H1 (cell line): ENCODE results near the gene MRPS14. TPM values are rescaled to one million over a fixed set of nuclear protein-coding genes. Genes with fewer than 3 reads are reported as not detected.

Source experiments
- CTCF ChIA-PET: fragments of 300-600 bp; sonication (Branson Sonifier 250); formaldehyde crosslinking; loops from one replicate; lab custom pipeline; 2021; ENCODE audit not compliant: partially characterized antibody; lab: Charles Lee
- POLR2A ChIA-PET: fragments of 300-600 bp; sonication (Branson Sonifier 250); formaldehyde crosslinking; loops from one replicate; lab custom pipeline; 2021; ENCODE audit warnings: inconsistent platforms; ENCODE audit not compliant: partially characterized antibody; lab: Charles Lee
- DNase-seq, 2 experiments: peaks; one replicate each; pipeline versions ENCODE4 v3.0.0 to v3.0.0-alpha.2; 2010 to 2022; ENCODE audit warnings: low spot score in 2 of 2, low read depth in 1 of 2, mixed read lengths in 1 of 2
- FAIRE-seq: peaks from 2 replicates; lab custom pipeline; 2011; peaks lifted over from hg19 to GRCh38; lab: Jason Lieb, UNC
- H2AFZ ChIP-seq: 2 replicates; pipeline ENCODE4 v1.8.1; 2012; ENCODE audit warnings: low read length, inconsistent platforms
- H2AK5ac ChIP-seq: 2 replicates; pipeline ENCODE4 v1.6.1; 2013; ENCODE audit warnings: low read depth, low read length
- H2BK120ac ChIP-seq: replicated peaks from 2 replicates; pipeline ENCODE3; 2013; ENCODE audit warnings: low read depth, low read length, inconsistent platforms
- H2BK12ac ChIP-seq: 2 replicates; pipeline ENCODE4 v1.6.1; 2013; ENCODE audit warnings: low read depth, low read length
- H2BK15ac ChIP-seq: 2 replicates; pipeline ENCODE4 v1.6.1; 2013; ENCODE audit warnings: low read length
- H2BK20ac ChIP-seq: 2 replicates; pipeline ENCODE4 v1.6.1; 2013; ENCODE audit warnings: low read length
- H2BK5ac ChIP-seq: 2 replicates; pipeline ENCODE4 v1.6.1; 2013; ENCODE audit warnings: low read depth, low read length
- H3K14ac ChIP-seq: 2 replicates; pipeline ENCODE4 v1.6.1; 2013; ENCODE audit warnings: inconsistent platforms; ENCODE audit not compliant: insufficient read length
- H3K18ac ChIP-seq: 2 replicates; pipeline ENCODE4 v1.6.1; 2013; ENCODE audit warnings: low read length; ENCODE audit errors: extremely low read depth
- H3K23ac ChIP-seq: 2 replicates; pipeline ENCODE4 v1.6.1; 2013; ENCODE audit warnings: inconsistent platforms; ENCODE audit not compliant: insufficient read length
- H3K23me2 ChIP-seq: 2 replicates; pipeline ENCODE4 v1.6.1; 2013; ENCODE audit warnings: low read depth, low read length
- H3K27ac ChIP-seq: 2 replicates; pipeline ENCODE4 v1.6.1; 2011; ENCODE audit warnings: low read depth, low read length, inconsistent platforms
- H3K27me3 ChIP-seq, 4 experiments: replicated peaks in 1 of 4; 1 replicate in 1 of 4; 2 replicates in 3 of 4; pipeline versions ENCODE4 v1.6.1 to v1.8.1; 2011 to 2013; ENCODE audit warnings: low read length in 3 of 4, mild to moderate bottlenecking in 3 of 4, inconsistent platforms in 2 of 4, mixed read lengths in 2 of 4, moderate library complexity in 1 of 4; ENCODE audit not compliant: control insufficient read depth in 3 of 4, insufficient read depth in 3 of 4; ENCODE audit errors: extremely low read depth in 1 of 4
- H3K36me3 ChIP-seq, 4 experiments: 2 replicates each; pipeline versions ENCODE4 v1.6.1 to v1.8.1; 2011 to 2013; ENCODE audit warnings: mild to moderate bottlenecking in 4 of 4, low read length in 3 of 4, moderate library complexity in 2 of 4, control low read depth in 1 of 4, inconsistent platforms in 1 of 4; ENCODE audit not compliant: insufficient read depth in 4 of 4, control insufficient read depth in 2 of 4
- H3K4ac ChIP-seq: replicated peaks from 2 replicates; pipeline ENCODE3; 2013; ENCODE audit warnings: low read length, low read depth, mixed read lengths, inconsistent platforms; ENCODE audit not compliant: insufficient read length
- H3K4me1 ChIP-seq, 4 experiments: replicated peaks in 1 of 4; 1 replicate in 1 of 4; 2 replicates in 3 of 4; pipeline versions ENCODE4 v1.6.1 to v1.8.1; 2011 to 2013; ENCODE audit warnings: low read length in 3 of 4, inconsistent platforms in 2 of 4, mixed read lengths in 1 of 4; ENCODE audit not compliant: insufficient read depth in 4 of 4, control insufficient read depth in 3 of 4
- H3K4me2 ChIP-seq, 2 experiments: 2 replicates each; pipeline versions ENCODE4 v1.6.1 to v1.8.1; 2011 to 2013; ENCODE audit warnings: low read depth in 2 of 2, low read length in 2 of 2, control low read depth in 1 of 2, inconsistent platforms in 1 of 2, mild to moderate bottlenecking in 1 of 2; ENCODE audit not compliant: insufficient read depth in 1 of 2
- H3K4me3 ChIP-seq, 4 experiments: fragments of 200-600, 300-600 bp in 1 of 4; sonication (generic), shearing (Covaris generic), sonication (Bioruptor Twin) in 1 of 4; 2 replicates each; pipeline versions ENCODE4 v1.5.1 to v1.8.1; 2011 to 2016; ENCODE audit warnings: low read length in 4 of 4, low read depth in 3 of 4, control low read depth in 2 of 4, inconsistent platforms in 2 of 4, mild to moderate bottlenecking in 2 of 4, mixed read lengths in 1 of 4, moderate library complexity in 1 of 4; ENCODE audit not compliant: insufficient read depth in 2 of 4; ENCODE audit errors: extremely low read depth in 1 of 4
- H3K56ac ChIP-seq: replicated peaks from 2 replicates; pipeline ENCODE3; 2013; ENCODE audit warnings: low read depth, mild to moderate bottlenecking, mixed read lengths, low read length, inconsistent platforms; ENCODE audit not compliant: insufficient read length
- H3K79me1 ChIP-seq: 2 replicates; pipeline ENCODE4 v1.6.1; 2013; ENCODE audit warnings: low read depth, low read length, control low read depth
- H3K79me2 ChIP-seq, 2 experiments: 2 replicates each; pipeline versions ENCODE4 v1.6.1 to v1.8.1; 2012 to 2013; ENCODE audit warnings: low read length in 2 of 2, mild to moderate bottlenecking in 2 of 2, inconsistent platforms in 1 of 2; ENCODE audit not compliant: insufficient read depth in 2 of 2, control insufficient read depth in 1 of 2
- H3K9ac ChIP-seq, 4 experiments: replicated peaks in 1 of 4; 1 replicate in 1 of 4; 2 replicates in 3 of 4; pipeline versions ENCODE4 v1.6.1 to v1.8.1; 2011 to 2013; ENCODE audit warnings: low read depth in 3 of 4, low read length in 3 of 4, control low read depth in 2 of 4, mild to moderate bottlenecking in 2 of 4, moderate library complexity in 2 of 4, inconsistent platforms in 1 of 4; ENCODE audit errors: extremely low read depth in 1 of 4
- H3K9me3 ChIP-seq, 2 experiments: 2 replicates each; pipeline versions ENCODE4 v1.6.1 to v1.8.1; 2012 to 2013; ENCODE audit warnings: mild to moderate bottlenecking in 2 of 2, moderate library complexity in 2 of 2, control low read depth in 1 of 2, inconsistent platforms in 1 of 2, low read depth in 1 of 2, low read length in 1 of 2, mixed read lengths in 1 of 2; ENCODE audit not compliant: insufficient read depth in 2 of 2
- H4K20me1 ChIP-seq, 2 experiments: replicated peaks in 1 of 2; 2 replicates each; pipeline versions ENCODE3 to v1.8.1; 2011 to 2013; ENCODE audit warnings: inconsistent platforms in 2 of 2, low read length in 2 of 2, mild to moderate bottlenecking in 1 of 2; ENCODE audit not compliant: insufficient read depth in 2 of 2, control insufficient read depth in 1 of 2
- H4K5ac ChIP-seq: 2 replicates; pipeline ENCODE4 v1.6.1; 2013; ENCODE audit warnings: low read length, low read depth, mixed read lengths, inconsistent platforms; ENCODE audit not compliant: insufficient read length
- H4K8ac ChIP-seq: 2 replicates; pipeline ENCODE4 v1.8.0; 2013; ENCODE audit warnings: mild to moderate bottlenecking, moderate library complexity, low read length, inconsistent platforms; ENCODE audit not compliant: insufficient read depth; ENCODE audit errors: extremely low read depth
- H4K91ac ChIP-seq: replicated peaks from 2 replicates; pipeline ENCODE3; 2013; ENCODE audit warnings: low read length, mixed read lengths, inconsistent platforms; ENCODE audit not compliant: insufficient read length
- ASH2L ChIP-seq: fragments of 200-600, 300-600 bp; sonication (generic); IDR thresholded peaks from one replicate; pipeline ENCODE4 v1.7.1; 2017; ENCODE audit warnings: low read length
- CBX5 ChIP-seq: fragments of 300-800, 300-1000 bp; sonication (generic); IDR thresholded peaks from 2 replicates; pipeline ENCODE4 v1.7.1; 2016; ENCODE audit warnings: antibody characterized with exemption, low read length, low read depth
- CHD1 ChIP-seq: IDR thresholded peaks from 2 replicates; pipeline ENCODE4 v1.6.1; 2012; ENCODE audit warnings: low read depth, low read length, improper control_type of control experiment
- CREB1 ChIP-seq: IDR thresholded peaks from 2 replicates; pipeline ENCODE4 v1.6.1; 2012; ENCODE audit warnings: inconsistent platforms
- EGR1 ChIP-seq: IDR thresholded peaks from 2 replicates; pipeline ENCODE4 v1.6.1; 2011; ENCODE audit warnings: low read depth, low read length, borderline replicate concordance
- GTF2F1 ChIP-seq: IDR thresholded peaks from 2 replicates; pipeline ENCODE4 v1.6.1; 2012; ENCODE audit warnings: low read depth, low read length, improper control_type of control experiment, borderline replicate concordance
- KDM5A ChIP-seq: fragments of 200-600 bp; IDR thresholded peaks from 2 replicates; pipeline ENCODE4 v1.7.1; 2012; ENCODE audit warnings: mild to moderate bottlenecking, low read length, inconsistent platforms, mixed read lengths
- NANOG ChIP-seq: IDR thresholded peaks from 2 replicates; pipeline ENCODE4 v1.6.1; 2011; ENCODE audit warnings: low read length, low read depth, mild to moderate bottlenecking, inconsistent platforms; ENCODE audit not compliant: insufficient read depth, poor library complexity, severe bottlenecking
- SAP30 ChIP-seq: fragments of 300-600 bp; sonication (generic); IDR thresholded peaks from 2 replicates; pipeline ENCODE4 v1.7.1; 2012; ENCODE audit warnings: low read length, moderate library complexity, mild to moderate bottlenecking, inconsistent platforms; ENCODE audit not compliant: insufficient read depth, insufficient replicate concordance
- SRF ChIP-seq: IDR thresholded peaks from 2 replicates; pipeline ENCODE4 v1.6.1; 2011; ENCODE audit warnings: mild to moderate bottlenecking, low read depth, low read length, moderate library complexity
- TCF12 ChIP-seq: IDR thresholded peaks from 2 replicates; pipeline ENCODE4 v1.6.1; 2011; ENCODE audit warnings: low read depth, mild to moderate bottlenecking, low read length
- ZNF274 ChIP-seq: IDR thresholded peaks from 2 replicates; pipeline ENCODE4 v1.7.0; 2012; ENCODE audit warnings: low read length, borderline replicate concordance; ENCODE audit errors: extremely low read depth
- polyA plus RNA-seq, 7 experiments: library from polyadenylated mRNA; depleted of rRNA in 3 of 7; stranded (reverse) in 5 of 7; unstranded in 2 of 7; fragments of >200 nt in 5 of 7; fragments of 200-250 nt in 2 of 7; gene quantifications; 1 replicate in 5 of 7; 2 replicates in 1 of 7; 4 replicates in 1 of 7; pipeline versions ENCODE4 v1.2.1 to v1.2.3, GENCODE V29; 2011 to 2013; ENCODE audit warnings: missing spikeins in 2 of 7, mixed read lengths in 2 of 7
- total RNA-seq: library from RNA; stranded (reverse); fragmentation: NEBNext Ultra II Directional; extraction: Animal tissue kit (Norgen Biotek cat#: 25700); gene quantifications from 2 replicates; pipeline ENCODE4 v1.2.1, GENCODE V29; 2021
- TF ChIP-seq, protein P1 (sequence below), 3 experiments: IDR thresholded peaks; 1 replicate in 2 of 3; 2 replicates in 1 of 3; pipeline versions ENCODE4 v1.5.1 to v1.6.1; 2011; ENCODE audit warnings: low read length in 3 of 3, mild to moderate bottlenecking in 3 of 3, inconsistent platforms in 2 of 3, low read depth in 1 of 3, moderate library complexity in 1 of 3; ENCODE audit not compliant: insufficient read depth in 1 of 3; ENCODE audit errors: control extremely low read depth in 1 of 3

Gene MRPS14
- total and polyA plus RNA-seq, 2 of the 8 experiments (the other 6 are each of a cell fraction or from before 2014, with no cell fraction given): 27.5 to 38.7 TPM

DNA sequence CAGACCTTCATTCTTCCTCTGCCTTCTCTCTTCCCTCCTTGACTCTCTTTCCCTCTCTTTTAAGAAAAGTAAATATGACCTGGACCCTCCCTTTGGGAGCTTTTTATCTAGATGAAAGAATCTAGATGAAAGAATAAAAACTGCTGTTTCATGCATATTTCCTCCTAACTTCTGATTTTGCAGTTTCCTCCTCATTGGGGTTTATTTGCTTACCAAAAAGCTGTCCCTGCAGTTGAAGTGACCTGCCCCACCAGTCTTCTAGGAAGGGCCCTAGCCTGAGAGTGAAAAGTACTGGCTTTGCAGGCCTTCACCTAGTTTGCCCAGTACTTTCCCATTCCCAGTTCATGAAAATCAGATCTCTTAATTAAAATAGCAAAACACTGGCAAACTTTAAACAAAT, 51.8 kb downstream of the MRPS14 start:
- Histone ChIP-seq H3K9me3 (no peaks in the 10 kb centered on the region), H3K79me2 (peaks cover 0 to 2% of the 10 kb centered on the region in 2 experiments; a peak in 2 of 4 replicates), H4K91ac (no peak overlapping the region), H2BK15ac (no peak overlapping the region), H4K5ac (no peak overlapping the region), H3K4me3 (no peak overlapping the region), H3K56ac (no peak overlapping the region), H3K23me2 (no peaks in the 10 kb centered on the region), H4K20me1 (peaks cover 0 to 3% of the 10 kb centered on the region in 2 experiments), H3K14ac (no peak overlapping the region), H4K8ac (no peak overlapping the region), H3K27ac (no peak overlapping the region), H3K4me2 (no peak overlapping the region), H3K23ac (no peak overlapping the region), H2AFZ (no peak overlapping the region), H3K4me1 (no peaks in the 10 kb centered on the region), H3K36me3 (peaks cover 35 to 93% (median 51%) of the 10 kb centered on the region in 4 experiments), H3K9ac (no peak overlapping the region), H3K27me3 (no peaks in the 10 kb centered on the region), H2BK12ac (no peak overlapping the region), H3K4ac (no peak overlapping the region), H2BK120ac (no peak overlapping the region), H2BK5ac (no peak overlapping the region), H3K79me1 (peaks cover 2% of the 10 kb centered on the region; the same call in 1 of the 2 replicates), H3K18ac (no peak overlapping the region), H2BK20ac (no peak overlapping the region), H2AK5ac (no peak overlapping the region)
- ChIA-PET CTCF (interaction anchor here (1.2 to 1.9 kb wide), 2 partner anchors 11 to 200 kb away, joined by 4 to 7 read pairs; no protein-coding TSS in a partner anchor), POLR2A (interaction anchor here (2.5 kb wide), 1 partner anchor 17 kb away, joined by 8 read pairs; no protein-coding TSS in a partner anchor)
- DNase-seq (no peak), FAIRE-seq (no peak)
- no peak for TF ChIP-seq CREB1
- TF ChIP-seq ASH2L: no peak
- no peak for TF ChIP-seq SRF
- TF ChIP-seq NANOG: no peak
- TF ChIP-seq CBX5: no peak
- no peak for TF ChIP-seq CHD1
- TF ChIP-seq GTF2F1: no peak
- TF ChIP-seq TCF12: no peak
- TF ChIP-seq ZNF274: no peak
- TF ChIP-seq SAP30: no peak
- no peak for TF ChIP-seq KDM5A
- TF ChIP-seq, protein P1, sequence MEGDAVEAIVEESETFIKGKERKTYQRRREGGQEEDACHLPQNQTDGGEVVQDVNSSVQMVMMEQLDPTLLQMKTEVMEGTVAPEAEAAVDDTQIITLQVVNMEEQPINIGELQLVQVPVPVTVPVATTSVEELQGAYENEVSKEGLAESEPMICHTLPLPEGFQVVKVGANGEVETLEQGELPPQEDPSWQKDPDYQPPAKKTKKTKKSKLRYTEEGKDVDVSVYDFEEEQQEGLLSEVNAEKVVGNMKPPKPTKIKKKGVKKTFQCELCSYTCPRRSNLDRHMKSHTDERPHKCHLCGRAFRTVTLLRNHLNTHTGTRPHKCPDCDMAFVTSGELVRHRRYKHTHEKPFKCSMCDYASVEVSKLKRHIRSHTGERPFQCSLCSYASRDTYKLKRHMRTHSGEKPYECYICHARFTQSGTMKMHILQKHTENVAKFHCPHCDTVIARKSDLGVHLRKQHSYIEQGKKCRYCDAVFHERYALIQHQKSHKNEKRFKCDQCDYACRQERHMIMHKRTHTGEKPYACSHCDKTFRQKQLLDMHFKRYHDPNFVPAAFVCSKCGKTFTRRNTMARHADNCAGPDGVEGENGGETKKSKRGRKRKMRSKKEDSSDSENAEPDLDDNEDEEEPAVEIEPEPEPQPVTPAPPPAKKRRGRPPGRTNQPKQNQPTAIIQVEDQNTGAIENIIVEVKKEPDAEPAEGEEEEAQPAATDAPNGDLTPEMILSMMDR (IDR thresholded peaks at IDR 0.05; ENCODE audit: control extremely low read depth in 1 of 3, insufficient read depth in 1 of 3, low read depth in 1 of 3, low read length in 3 of 3): no peak
- TF ChIP-seq EGR1: no peak
